PC-3 (cell line): Measurements from ENCODE around the gene CDCA8.

Source experiments
- CTCF ChIP-seq: fragments of 300-600 bp; sonication (generic); conservative IDR thresholded peaks from 2 replicates; pipeline ENCODE4 v1.5.1; 2017; ENCODE audit warnings: antibody characterized with exemption, low read depth, mild to moderate bottlenecking, low read length
- EZH2 ChIP-seq: fragments of 300-600 bp; sonication (generic); IDR thresholded peaks from one replicate; pipeline ENCODE4 v1.6.1; 2017; ENCODE audit warnings: antibody characterized with exemption, mild to moderate bottlenecking, low read length; ENCODE audit not compliant: unreplicated experiment
- EZH2phosphoT487 ChIP-seq: fragments of 300-600 bp; sonication (generic); IDR thresholded peaks from 2 replicates; pipeline ENCODE4 v1.6.1; 2018; ENCODE audit warnings: mild to moderate bottlenecking, antibody characterized with exemption, low read length, borderline replicate concordance

- TF ChIP-seq CTCF (no peak), EZH2 (no peak), EZH2phosphoT487 (no peak)
Observed at GRCh38 chr1:37677808-37678207, 14.5 kb upstream of the CDCA8 start.
